Endometrial microvascular endothelial cells (primary cell): ENCODE measurements around the gene PSMG3. TPM values are rescaled to one million over a fixed set of nuclear protein-coding genes. Genes with fewer than 3 reads are reported as not detected.

ENCODE experiments used
- in situ Hi-C: cut with HindIII; loops from 2 replicates; pipeline ENCODE4 v1.10.0; 2017; ENCODE audit warnings: low sequenced_read_pairs, low pct_unique_long_range_greater_than_20kb; ENCODE audit errors: inconsistent ontology term
- total RNA-seq: library from RNA; depleted of rRNA; stranded (reverse); fragments of >200 nt; gene quantifications from one replicate; pipeline ENCODE4 v1.2.3, GENCODE V29; 2015; ENCODE audit errors: inconsistent ontology term

The PSMG3 gene
- total RNA-seq, 1 donor from 2014 or later: 19.1 TPM

GRCh38 chr7:1538544-1539180 is 31.2 kb downstream of the PSMG3 start:
- in situ Hi-C loops: no loop called here

- in situ Hi-C loops: no loop called here
These were observed 32.1 kb downstream of the PSMG3 start for GRCh38 chr7:1537535-1538412.

- in situ Hi-C loops: no loop called here
These were observed 32.9 kb downstream of the PSMG3 start for GRCh38 chr7:1536743-1537534.

- in situ Hi-C loops: no loop called here
These were observed 33.4 kb downstream of the PSMG3 start for GRCh38 chr7:1536455-1536742.

DNA sequence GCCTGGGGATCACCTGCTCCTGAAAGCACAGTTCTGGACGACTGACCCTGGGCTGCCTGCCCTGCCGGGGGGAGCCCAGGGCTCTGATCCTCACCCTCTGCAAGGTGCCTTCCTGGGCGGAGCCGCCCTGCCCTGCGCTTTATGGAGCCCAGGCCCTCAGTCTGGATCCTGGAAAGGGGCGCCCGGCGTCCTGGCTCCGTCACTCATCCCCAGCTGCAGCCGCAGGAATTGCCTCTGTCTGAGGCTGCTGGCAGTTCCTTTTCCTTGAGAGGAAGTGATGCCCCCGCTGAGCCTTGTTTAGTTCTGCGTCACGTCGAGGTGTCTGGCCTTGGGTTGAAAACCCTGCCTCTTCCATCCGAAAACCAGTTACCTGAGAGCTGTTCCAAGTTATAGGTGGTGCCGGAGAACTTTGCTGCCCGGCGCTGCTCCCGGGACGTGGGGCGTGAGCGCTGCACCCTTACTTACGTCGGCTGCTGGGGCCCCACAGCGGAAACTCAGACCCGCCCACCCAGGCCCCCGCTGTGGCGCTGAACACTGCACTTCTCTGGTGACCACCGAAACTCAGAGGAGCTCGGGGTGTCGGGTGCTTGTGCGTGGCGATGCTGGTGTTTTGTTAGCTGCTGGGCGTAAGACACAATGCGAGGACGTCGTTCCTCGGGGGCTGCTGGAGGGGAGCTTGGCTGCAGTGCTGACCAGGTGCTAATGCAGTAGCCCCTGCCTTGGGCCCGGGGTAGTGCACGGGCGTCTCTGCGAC is 34.0 kb downstream of the PSMG3 start:
- in situ Hi-C loops: no loop called here

GRCh38 chr7:1535100-1535458 is 34.8 kb downstream of the PSMG3 start:
- in situ Hi-C loops: no loop called here

GRCh38 chr7:1534330-1535099 is 35.3 kb downstream of the PSMG3 start:
- in situ Hi-C loops: no loop called here

DNA sequence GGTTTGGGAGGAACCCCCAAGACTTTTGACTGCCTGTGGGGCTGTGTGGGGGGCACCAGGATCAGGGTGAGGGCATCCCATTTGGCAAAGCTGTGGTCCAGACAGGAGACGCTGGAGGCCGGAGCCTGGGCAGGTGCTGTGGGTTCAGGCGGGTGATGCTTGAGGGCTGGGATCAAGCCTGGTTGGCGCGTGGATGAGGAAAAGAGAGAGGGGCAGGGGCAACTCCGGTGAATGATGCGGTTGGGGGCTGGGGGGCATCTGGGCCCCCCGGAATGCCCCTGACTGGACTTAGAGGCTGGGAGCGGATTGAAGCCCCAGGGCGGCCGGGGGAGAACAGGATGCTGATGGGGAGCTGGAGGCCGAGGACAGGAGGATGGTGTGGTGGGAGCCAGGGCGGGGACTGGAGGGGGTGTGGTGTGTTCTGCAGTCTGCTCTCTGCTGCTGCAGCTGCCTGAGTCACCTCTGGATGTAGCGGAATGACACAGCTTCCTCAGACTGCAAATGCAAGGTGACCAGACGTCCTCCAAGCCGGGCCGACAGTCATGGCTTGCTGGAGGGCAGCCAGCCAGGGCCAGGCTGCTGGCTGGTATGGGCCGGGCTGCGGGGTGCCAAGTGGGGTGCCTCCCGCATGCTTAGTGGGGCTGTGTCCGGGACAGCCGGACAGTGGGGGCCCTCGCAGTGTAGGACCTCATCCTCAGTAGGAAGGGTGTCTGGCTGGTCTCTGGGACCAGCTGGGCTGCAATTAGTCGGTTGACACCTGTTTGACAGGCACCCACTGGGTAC is 36.1 kb downstream of the PSMG3 start:
- in situ Hi-C loops: no loop called here

DNA sequence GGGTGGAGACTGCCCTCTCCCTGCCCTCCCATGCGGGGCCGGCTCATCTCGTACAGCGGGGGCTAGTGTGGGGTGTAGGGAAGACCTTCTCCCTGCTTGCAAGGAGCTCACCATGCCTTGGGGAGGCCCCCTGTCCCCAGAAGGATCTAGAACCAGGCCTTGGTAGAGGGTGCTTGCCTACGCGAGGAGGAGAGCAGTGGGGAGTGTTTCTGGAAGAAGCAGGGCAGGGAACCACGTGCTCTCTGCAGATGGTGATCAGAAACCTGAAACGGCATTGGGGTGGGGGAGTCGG is 36.6 kb downstream of the PSMG3 start:
- in situ Hi-C loops: no loop called here

- in situ Hi-C loops: no loop called here
These were observed 37.2 kb downstream of the PSMG3 start for GRCh38 chr7:1532456-1533254.

DNA sequence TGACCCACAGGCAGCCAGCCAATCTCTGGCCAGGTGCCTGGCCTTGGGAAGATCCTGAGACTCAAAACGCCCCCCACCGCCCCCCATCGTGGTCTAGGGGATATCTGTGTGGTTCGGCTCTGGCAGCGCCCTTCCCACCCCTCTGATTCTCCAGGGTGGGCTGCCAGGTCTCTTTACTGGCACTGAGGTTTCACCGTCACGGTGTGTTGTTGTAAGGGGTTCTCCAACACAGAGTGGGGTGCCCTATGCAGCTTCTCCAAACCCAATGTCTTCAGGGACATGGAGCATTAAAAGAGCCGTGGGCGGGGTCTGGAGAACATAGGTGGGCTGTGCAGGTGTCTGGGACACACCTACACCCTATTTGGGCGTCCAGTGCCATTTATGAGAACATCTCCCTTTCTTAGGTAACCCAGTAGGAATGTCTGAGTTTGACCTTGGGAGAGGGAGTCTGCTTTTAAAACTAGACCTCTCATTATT is 37.8 kb downstream of the PSMG3 start:
- in situ Hi-C loops: no loop called here

- in situ Hi-C loops: no loop called here
These were observed 38.4 kb downstream of the PSMG3 start for GRCh38 chr7:1531263-1531978.

- in situ Hi-C loops: no loop called here
These were observed 38.9 kb downstream of the PSMG3 start for GRCh38 chr7:1530946-1531262.

- in situ Hi-C loops: no loop called here
These were observed 40.3 kb downstream of the PSMG3 start for GRCh38 chr7:1529383-1530116.

DNA sequence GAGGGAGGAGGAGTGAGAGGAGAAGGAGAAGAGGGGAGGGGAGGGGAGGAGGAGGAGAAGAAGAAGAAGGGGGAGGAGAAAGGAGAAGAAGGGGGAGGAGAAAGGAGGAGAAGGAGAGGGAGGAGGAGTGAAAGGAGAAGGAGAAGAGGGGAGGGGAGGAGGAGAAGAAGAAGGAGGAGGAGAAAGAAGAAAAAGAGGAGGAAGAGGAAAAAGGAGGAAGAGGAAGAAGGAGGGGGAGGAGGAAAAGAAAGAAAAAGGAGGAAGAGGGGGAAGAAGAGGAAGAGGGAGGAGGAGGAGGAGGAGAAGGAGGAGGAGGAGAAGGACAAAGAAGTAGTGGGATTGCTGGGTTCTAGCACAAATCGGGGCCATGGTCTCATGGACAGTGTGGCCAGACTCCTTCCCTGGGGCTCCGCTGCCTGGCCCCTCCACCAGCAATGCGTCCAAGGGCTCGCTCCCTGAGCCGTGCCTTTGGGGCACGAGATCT is 43.5 kb downstream of the PSMG3 start:
- in situ Hi-C loops: no loop called here

GRCh38 chr7:1525409-1525808 is 44.4 kb downstream of the PSMG3 start:
- in situ Hi-C loops: no loop called here
